HCT116 (cell line): Measurements from ENCODE around the gene PAX8. TPM values are rescaled to one million over a fixed set of nuclear protein-coding genes. Genes with fewer than 3 reads are reported as not detected.

ENCODE experiments used
- ATAC-seq: fragments of 200-7000 bp; cut with Tn5 transposase; 2 replicates; pipeline ENCODE4 v1.9.1; 2020; ENCODE audit warnings: mild to moderate bottlenecking, moderate library complexity
- BruUV-seq: library from RNA; stranded (reverse); fragments of 400-500 nt; replicated peaks from 2 replicates; lab custom pipeline; 2021; lab: Mats Ljungman, UMichigan
- CTCF ChIA-PET: fragments of 300-600 bp; sonication (Branson Sonifier 250); formaldehyde crosslinking; loops from one replicate; lab custom pipeline; 2021; ENCODE audit warnings: antibody characterized with exemption; lab: Charles Lee
- POLR2A ChIA-PET: fragments of 300-600, 350-600 bp; sonication (Branson Sonifier 250); formaldehyde crosslinking; loops from one replicate; lab custom pipeline; 2021; ENCODE audit warnings: antibody characterized with exemption; lab: Charles Lee
- RAD21 ChIA-PET, 2 experiments: fragments of 300-600 bp; sonication (Branson Sonifier 250); formaldehyde crosslinking; loops; one replicate each; lab custom pipeline; 2023; ENCODE audit warnings: low total read pairs in 2 of 2; ENCODE audit not compliant: uncharacterized antibody in 2 of 2, unreplicated experiment in 2 of 2, low non-redundant PET in 1 of 2; lab: Charles Lee
- DNase-seq: peaks from one replicate; pipeline ENCODE4 v3.0.0-alpha.2; 2010; ENCODE audit warnings: low read depth, low spot score
- H2AFZ ChIP-seq: fragments of 200-600 bp; shearing (Covaris generic), sonication (generic); 2 replicates; pipeline ENCODE4 v1.6.1; 2017; ENCODE audit warnings: low read depth, mixed run types, mixed read lengths, antibody characterized with exemption, low read length; ENCODE audit not compliant: poor library complexity, severe bottlenecking
- H3K27ac ChIP-seq: 2 replicates; pipeline ENCODE4 v1.5.1; 2012; ENCODE audit warnings: low read depth, low read length
- H3K27me3 ChIP-seq: fragments of 200-600 bp; sonication (generic); 2 replicates; pipeline ENCODE4 v1.6.1; 2016; ENCODE audit warnings: mixed run types, low read length, mixed read lengths; ENCODE audit not compliant: insufficient read depth
- H3K36me3 ChIP-seq, 2 experiments: fragments of 200-500 bp in 1 of 2; fragments of 200-600 bp in 1 of 2; sonication (Bioruptor generic) in 1 of 2; sonication (generic) in 1 of 2; 2 replicates each; pipeline versions ENCODE4 v1.5.1 to v1.6.1; 2014 to 2016; ENCODE audit warnings: low read length in 2 of 2, inconsistent platforms in 1 of 2, mixed read lengths in 1 of 2, mixed run types in 1 of 2; ENCODE audit not compliant: insufficient read depth in 2 of 2, control insufficient read depth in 1 of 2
- H3K4me1 ChIP-seq, 2 experiments: fragments of 200-600 bp in 1 of 2; sonication (generic) in 1 of 2; 2 replicates each; pipeline versions ENCODE4 v1.5.1 to v1.6.1; 2012 to 2017; ENCODE audit warnings: low read length in 2 of 2, inconsistent platforms in 1 of 2, mild to moderate bottlenecking in 1 of 2, mixed read lengths in 1 of 2, mixed run types in 1 of 2, moderate library complexity in 1 of 2; ENCODE audit not compliant: insufficient read depth in 2 of 2, control insufficient read depth in 1 of 2
- H3K4me2 ChIP-seq: fragments of 200-600 bp; sonication (generic); 2 replicates; pipeline ENCODE4 v1.6.1; 2017; ENCODE audit warnings: mixed run types, low read length, mixed read lengths
- H3K4me3 ChIP-seq, 2 experiments: fragments of 200-600 bp in 1 of 2; sonication (generic) in 1 of 2; replicated peaks in 1 of 2; 2 replicates each; pipeline ENCODE4 v1.5.1; 2011 to 2016; ENCODE audit warnings: low read length in 2 of 2, control low read depth in 1 of 2, low read depth in 1 of 2, mild to moderate bottlenecking in 1 of 2, mixed read lengths in 1 of 2, mixed run types in 1 of 2
- H3K79me2 ChIP-seq: fragments of 200-600 bp; sonication (generic); 2 replicates; pipeline ENCODE4 v1.6.1; 2017; ENCODE audit warnings: mild to moderate bottlenecking, mixed run types, low read length, moderate library complexity, mixed read lengths; ENCODE audit not compliant: insufficient read depth
- H3K9ac ChIP-seq: fragments of 200-600 bp; sonication (generic); 2 replicates; pipeline ENCODE4 v1.6.1; 2016; ENCODE audit warnings: low read length, mixed read lengths
- H3K9me2 ChIP-seq: fragments of 200-600 bp; sonication (generic), shearing (Covaris generic); 2 replicates; pipeline ENCODE4 v1.6.1; 2017; ENCODE audit warnings: mixed run types, mild to moderate bottlenecking, moderate library complexity; ENCODE audit not compliant: insufficient read depth
- H3K9me3 ChIP-seq, 2 experiments: fragments of 200-500 bp in 1 of 2; fragments of 200-600 bp in 1 of 2; sonication (Bioruptor generic) in 1 of 2; sonication (generic) in 1 of 2; 2 replicates each; pipeline ENCODE4 v1.6.1; 2014 to 2017; ENCODE audit warnings: low read length in 2 of 2, mixed read lengths in 2 of 2, inconsistent platforms in 1 of 2, low read depth in 1 of 2, mild to moderate bottlenecking in 1 of 2, mixed run types in 1 of 2, moderate library complexity in 1 of 2; ENCODE audit not compliant: control insufficient read depth in 1 of 2, insufficient read depth in 1 of 2
- H4K20me1 ChIP-seq: fragments of 200-600 bp; sonication (generic), shearing (Covaris generic); 2 replicates; pipeline ENCODE4 v1.6.1; 2017; ENCODE audit warnings: mixed run types, mild to moderate bottlenecking, moderate library complexity; ENCODE audit not compliant: insufficient read depth
- CEBPB ChIP-seq: IDR thresholded peaks from 2 replicates; pipeline ENCODE4 v1.6.1; 2012; ENCODE audit warnings: low read depth
- CTCF ChIP-seq, 3 experiments: fragments of 200-600 bp in 1 of 3; sonication (generic) in 1 of 3; IDR thresholded peaks in 2 of 3; conservative IDR thresholded peaks in 1 of 3; 2 replicates each; pipeline ENCODE4 v1.5.1; 2012 to 2017; ENCODE audit warnings: low read depth in 2 of 3, low read length in 2 of 3, antibody characterized with exemption in 1 of 3, borderline replicate concordance in 1 of 3, control low read depth in 1 of 3, mild to moderate bottlenecking in 1 of 3, mixed read lengths in 1 of 3, mixed run types in 1 of 3, moderate library complexity in 1 of 3; ENCODE audit not compliant: insufficient read depth in 1 of 3
- EZH2 ChIP-seq: fragments of 200-600 bp; sonication (generic); IDR thresholded peaks from 2 replicates; pipeline ENCODE4 v1.6.1; 2017; ENCODE audit warnings: antibody characterized with exemption, mixed run types
- EZH2phosphoT487 ChIP-seq: fragments of 200-600 bp; IDR thresholded peaks from 2 replicates; pipeline ENCODE4 v1.6.1; 2018; ENCODE audit warnings: antibody characterized with exemption, borderline replicate concordance
- FOSL1 ChIP-seq: IDR thresholded peaks from 2 replicates; pipeline ENCODE4 v1.6.1; 2012; ENCODE audit warnings: low read depth
- RAD21 ChIP-seq: IDR thresholded peaks from 2 replicates; pipeline ENCODE4 v1.6.1; 2012; ENCODE audit warnings: low read depth, mild to moderate bottlenecking
- REST ChIP-seq: IDR thresholded peaks from 2 replicates; pipeline ENCODE4 v1.6.1; 2012; ENCODE audit warnings: low read depth
- SIN3A ChIP-seq: IDR thresholded peaks from 2 replicates; pipeline ENCODE4 v1.6.1; 2012; ENCODE audit warnings: low read depth
- SP1 ChIP-seq: IDR thresholded peaks from 2 replicates; pipeline ENCODE4 v1.6.1; 2012; ENCODE audit warnings: low read depth
- ZBTB33 ChIP-seq: IDR thresholded peaks from 2 replicates; pipeline ENCODE4 v1.6.1; 2011; ENCODE audit warnings: mild to moderate bottlenecking, low read length, moderate library complexity; ENCODE audit not compliant: insufficient replicate concordance; ENCODE audit errors: extremely low read depth
- intact Hi-C: fragments of 100-400 bp; cut with micrococcal nuclease; formaldehyde crosslinking; loops from 2 replicates; pipeline ENCODE4 v1.10.0; 2022
- total RNA-seq: library from RNA; stranded (reverse); gene quantifications from one replicate; pipeline ENCODE4 v1.2.1, GENCODE V29; 2021; ENCODE audit not compliant: unreplicated experiment

Gene PAX8
- total RNA-seq, 1 experiment from 2014 or later, result 4.4 TPM

- TF ChIP-seq ZBTB33, result no peak
- TF ChIP-seq CTCF (IDR thresholded peaks at IDR 0.05 in 2 of 3, conservative IDR thresholded peaks at IDR 0.05 in 1 of 3; ENCODE audit: borderline replicate concordance in 1 of 3, insufficient read depth in 1 of 3, low read depth in 2 of 3, low read length in 2 of 3), result no peak
- no peak for TF ChIP-seq REST
- TF ChIP-seq SIN3A, result no peak
- TF ChIP-seq FOSL1, result no peak
- no peak for TF ChIP-seq EZH2phosphoT487
- no peak for TF ChIP-seq SP1
- no peak for TF ChIP-seq RAD21
- TF ChIP-seq CEBPB, result no peak
- TF ChIP-seq EZH2, result no peak
- H3K79me2 ChIP-seq, result no peaks in the 10 kb centered on the region
- H3K36me3 ChIP-seq, result no peaks in the 10 kb centered on the region
- no peak overlapping the region for H3K4me2 ChIP-seq
- no peaks in the 10 kb centered on the region for H3K9me2 ChIP-seq
- no peak for ATAC-seq
- ChIA-PET POLR2A (no interaction called here), CTCF (no interaction called here), RAD21 (no interaction called here)
- intact Hi-C loops, result no loop called here
- H3K9ac ChIP-seq, result no peak overlapping the region
- no peaks in the 10 kb centered on the region for H3K4me1 ChIP-seq
- DNase-seq, result no peak
- no peaks in the 10 kb centered on the region for H4K20me1 ChIP-seq
- H3K4me3 ChIP-seq, result no peak overlapping the region
- H3K27me3 ChIP-seq, result no peaks in the 10 kb centered on the region
- H2AFZ ChIP-seq, result no peak overlapping the region
- H3K27ac ChIP-seq, result no peak overlapping the region
- BruUV-seq, result no TSS peak
- H3K9me3 ChIP-seq, result no peaks in the 10 kb centered on the region
These were observed 109.1 kb downstream of the PAX8 start for GRCh38 chr2:113169586-113169985.
